Activated CD4-positive, alpha-beta T cell treated with anti-CD3 and anti-CD28 coated beads, Interleukin-2, amount 50 U/mL, for 24 hours (primary cell): ENCODE data around the gene SOX15.
"Not testable (repeated sequence)": the region's sequence is repeated elsewhere in the genome, so short reads cannot be mapped to it uniquely, and the experiment has no call there.

Experiments used
- DNase-seq, 2 donors: peaks; one replicate each; pipeline ENCODE4 v3.0.0-alpha.2; 2020; ENCODE audit warnings: low read depth in 1 of 2, low spot score in 1 of 2

SOX15 gene

GRCh38 chr17:7589891-7590691 lies at the start of gene SOX15:
TSS of gene SOX15 (minus strand) at chr17:7590094. CDS start at chr17:7589676, 418 bp downstream.
- no peak for DNase-seq

GRCh38 chr17:7636163-7636562 lies 46.3 kb upstream of the SOX15 start:
- DNase-seq: no peak

GRCh38 chr17:7634384-7634783 lies 44.5 kb upstream of the SOX15 start:
- no peak for DNase-seq

GRCh38 chr17:7633093-7633492 lies 43.2 kb upstream of the SOX15 start:
- DNase-seq: no peak

GRCh38 chr17:7632492-7632894 lies 42.6 kb upstream of the SOX15 start:
- no peak for DNase-seq

GRCh38 chr17:7631398-7632380 lies 41.8 kb upstream of the SOX15 start:
- no peak for DNase-seq

GRCh38 chr17:7629939-7630571 lies 40.2 kb upstream of the SOX15 start, which contains the start of gene SHBG:
TSS of gene SHBG (plus strand) at chr17:7630135. CDS start at chr17:7630173, 38 bp downstream.
- DNase-seq: no peak

GRCh38 chr17:7627250-7628121 lies 37.6 kb upstream of the SOX15 start, which contains the start of gene SAT2:
TSS of gene SAT2 (minus strand) at chr17:7627821. CDS start at chr17:7627635, 186 bp downstream.
- DNase-seq: peak; percentile 52 to 82

GRCh38 chr17:7626956-7627249 lies 37.0 kb upstream of the SOX15 start:
- no peak for DNase-seq

GRCh38 chr17:7626307-7626706 lies 36.4 kb upstream of the SOX15 start:
- DNase-seq: no peak

GRCh38 chr17:7625749-7626148 lies 35.9 kb upstream of the SOX15 start:
- DNase-seq: not testable (repeated sequence)

GRCh38 chr17:7623661-7624060 lies 33.8 kb upstream of the SOX15 start:
- DNase-seq: no peak

- DNase-seq: no peak
These were observed 30.9 kb upstream of the SOX15 start for GRCh38 chr17:7620835-7621234.

GRCh38 chr17:7618608-7619007 lies 28.7 kb upstream of the SOX15 start:
- no peak for DNase-seq

- DNase-seq: no peak
These were observed 25.4 kb upstream of the SOX15 start for GRCh38 chr17:7615265-7615747.

GRCh38 chr17:7614425-7615264 lies 24.8 kb upstream of the SOX15 start, which contains the start of gene FXR2:
TSS of gene FXR2 (minus strand) at chr17:7614897. CDS start at chr17:7614532, 365 bp downstream.
- DNase-seq: peak; percentile 95 to 99

- DNase-seq: no peak
These were observed 24.0 kb upstream of the SOX15 start for GRCh38 chr17:7613769-7614424.

GRCh38 chr17:7612294-7612640 lies 22.4 kb upstream of the SOX15 start:
- DNase-seq: no peak
